Measurements from ENCODE around the gene NPPA.

NPPA gene

DNA sequence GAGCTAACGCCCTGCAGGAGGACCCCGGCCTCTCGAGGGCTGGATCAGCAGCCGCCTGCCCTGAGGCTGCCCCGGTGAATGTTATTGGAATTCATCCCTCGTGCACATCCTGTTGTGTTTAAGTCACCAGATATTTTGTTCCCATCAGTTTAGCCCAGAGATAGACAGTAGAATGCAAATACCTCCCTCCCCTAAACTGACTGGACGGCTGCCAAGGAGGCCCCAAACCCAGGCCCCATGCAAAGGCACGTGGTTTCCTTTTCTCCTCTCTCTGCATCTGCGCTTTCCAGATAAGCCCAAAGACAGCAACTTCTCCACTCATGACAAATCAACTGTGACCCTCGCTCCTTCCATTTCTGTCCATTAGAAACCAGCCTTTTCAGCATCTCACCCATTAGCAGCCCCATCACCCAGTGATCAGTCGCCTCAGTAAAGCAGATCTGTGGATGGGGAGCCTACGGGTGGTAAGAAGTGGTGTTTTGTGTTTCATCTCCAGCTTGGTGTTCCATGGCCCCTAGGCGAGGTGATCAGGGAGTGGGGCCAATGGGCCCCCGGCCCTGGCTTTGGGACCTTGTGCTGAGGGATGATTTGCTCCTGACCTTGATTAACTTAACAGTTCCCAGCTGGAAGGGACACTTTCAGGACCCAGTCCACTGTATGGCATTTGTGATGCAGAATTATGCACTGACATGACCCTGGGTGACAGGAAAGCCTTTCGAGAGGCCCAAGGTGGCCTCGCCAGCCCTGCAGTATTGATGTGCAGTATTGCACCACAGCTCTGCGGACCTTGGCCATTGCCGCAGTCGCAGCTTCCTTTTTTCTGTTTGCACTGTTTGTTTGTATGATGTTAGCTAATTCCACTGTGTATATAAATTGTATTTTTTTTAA lies 5.2 kb downstream of the NPPA start:
- no peak for DNase-seq (ENCODE audit: low read depth)

- no peak for DNase-seq (ENCODE audit: low read depth)
These were observed 6.1 kb downstream of the NPPA start for GRCh38 chr1:11841245-11842153.

DNA sequence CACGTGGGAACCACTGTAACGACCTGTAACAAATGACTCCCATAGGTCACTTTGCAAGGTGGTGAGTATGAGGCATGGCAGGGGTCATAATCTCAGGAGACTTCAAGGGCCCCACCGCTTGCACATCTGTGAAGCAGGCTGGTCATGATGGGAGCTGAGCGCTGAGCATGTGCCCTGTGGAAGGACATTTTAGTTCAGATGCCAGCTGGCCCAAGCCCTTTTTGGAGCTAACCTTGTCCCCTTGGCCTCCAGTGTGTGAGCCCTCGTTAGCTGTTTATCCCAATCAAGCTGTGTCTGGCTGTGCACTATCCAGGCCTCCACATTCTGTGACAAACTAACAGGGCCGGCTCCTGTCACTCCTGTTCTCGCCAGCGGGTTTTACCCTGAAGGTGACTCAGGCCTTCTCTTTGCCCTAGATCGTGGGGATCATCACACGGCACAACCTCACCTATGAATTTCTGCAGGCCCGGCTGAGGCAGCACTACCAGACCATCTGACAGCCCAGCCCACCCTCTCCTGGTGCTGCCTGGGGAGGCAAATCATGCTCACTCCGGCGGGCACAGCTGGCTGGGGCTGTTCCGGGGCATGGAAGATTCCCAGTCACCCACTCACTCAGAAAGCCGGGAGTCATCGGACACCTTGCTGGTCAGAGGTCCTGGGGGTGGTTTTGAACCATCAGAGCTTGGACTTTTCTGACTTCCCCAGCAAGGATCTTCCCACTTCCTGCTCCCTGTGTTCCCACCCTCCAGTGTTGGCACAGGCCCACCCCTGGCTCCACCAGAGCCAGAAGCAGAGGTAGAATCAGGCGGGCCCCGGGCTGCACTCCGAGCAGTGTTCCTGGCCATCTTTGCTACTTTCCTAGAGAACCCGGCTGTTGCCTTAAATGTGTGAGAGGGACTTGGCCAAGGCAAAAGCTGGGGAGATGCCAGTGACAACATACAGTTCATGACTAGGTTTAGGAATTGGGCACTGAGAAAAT lies 7.6 kb downstream of the NPPA start:
- DNase-seq (ENCODE audit: low read depth): no peak

DNA sequence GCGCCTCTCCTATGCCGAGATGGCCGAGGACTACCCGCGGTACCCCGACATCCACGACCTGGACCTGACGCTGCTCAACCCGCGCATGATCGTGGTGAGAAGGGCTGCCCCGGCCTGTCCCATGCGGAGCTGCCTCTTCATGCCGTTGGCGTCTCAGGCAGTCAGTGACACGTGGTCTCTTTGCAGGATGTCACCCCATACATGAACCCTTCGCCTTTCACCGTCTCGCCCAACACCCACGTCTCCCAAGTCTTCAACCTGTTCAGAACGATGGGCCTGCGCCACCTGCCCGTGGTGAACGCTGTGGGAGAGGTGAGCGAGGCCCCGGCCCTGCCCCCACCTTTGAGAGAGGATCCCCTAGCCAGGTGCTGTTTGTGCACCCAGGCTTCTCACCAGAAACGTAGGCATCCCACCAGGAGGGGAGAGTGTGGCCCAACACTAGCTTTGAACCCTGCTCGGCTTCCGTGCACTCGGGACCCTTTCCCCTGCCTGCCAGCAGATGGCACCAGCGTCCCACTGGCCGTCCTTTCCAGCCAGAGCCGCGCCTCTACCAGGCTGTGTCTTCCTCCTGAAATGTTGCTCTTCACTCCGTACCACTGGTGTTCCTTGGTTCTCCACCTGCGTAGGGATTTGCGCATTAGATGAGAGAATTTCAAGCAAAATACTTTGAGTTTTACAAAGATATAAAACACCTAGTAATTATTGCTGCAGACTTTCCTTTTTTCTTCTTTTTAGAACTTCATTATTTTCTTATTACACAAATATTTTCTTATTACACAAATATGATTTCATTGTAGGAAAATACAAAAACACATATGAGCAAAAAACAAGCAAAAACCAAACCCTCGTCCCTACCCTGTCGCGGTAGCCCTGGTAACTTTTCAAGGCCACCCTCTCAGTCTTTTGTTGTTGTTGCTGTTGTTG lies 9.0 kb downstream of the NPPA start:
- DNase-seq (ENCODE audit: low read depth): peak; percentile 54

DNA sequence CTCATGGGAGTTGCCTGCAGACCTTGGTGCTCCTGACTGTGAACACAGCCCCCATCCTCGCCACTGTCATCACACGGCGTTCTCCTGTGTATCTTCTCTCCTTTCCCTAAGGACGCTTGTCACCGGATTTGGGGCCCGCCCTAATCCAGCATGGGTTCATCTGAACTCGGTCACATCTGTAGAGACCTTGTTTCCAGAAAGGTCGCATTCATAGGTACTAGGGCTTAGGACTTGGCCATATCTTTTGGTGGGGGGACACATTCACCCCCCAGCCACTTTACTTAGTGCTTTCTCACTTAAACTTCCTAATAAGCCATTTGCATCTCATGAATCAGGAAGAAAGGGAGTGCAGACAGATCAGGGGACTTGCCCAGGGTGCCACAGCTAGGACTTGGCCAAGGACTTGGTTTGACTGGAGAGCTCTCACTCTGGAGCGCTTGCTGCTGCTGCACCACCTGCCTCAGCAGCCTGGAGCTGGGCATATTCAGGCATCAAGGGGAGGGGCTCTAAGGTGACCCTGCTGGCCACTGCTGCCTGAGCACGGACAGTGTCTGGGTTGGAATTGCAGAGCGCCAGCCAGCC lies 9.7 kb downstream of the NPPA start:
- no peak for DNase-seq (ENCODE audit: low read depth)

DNA sequence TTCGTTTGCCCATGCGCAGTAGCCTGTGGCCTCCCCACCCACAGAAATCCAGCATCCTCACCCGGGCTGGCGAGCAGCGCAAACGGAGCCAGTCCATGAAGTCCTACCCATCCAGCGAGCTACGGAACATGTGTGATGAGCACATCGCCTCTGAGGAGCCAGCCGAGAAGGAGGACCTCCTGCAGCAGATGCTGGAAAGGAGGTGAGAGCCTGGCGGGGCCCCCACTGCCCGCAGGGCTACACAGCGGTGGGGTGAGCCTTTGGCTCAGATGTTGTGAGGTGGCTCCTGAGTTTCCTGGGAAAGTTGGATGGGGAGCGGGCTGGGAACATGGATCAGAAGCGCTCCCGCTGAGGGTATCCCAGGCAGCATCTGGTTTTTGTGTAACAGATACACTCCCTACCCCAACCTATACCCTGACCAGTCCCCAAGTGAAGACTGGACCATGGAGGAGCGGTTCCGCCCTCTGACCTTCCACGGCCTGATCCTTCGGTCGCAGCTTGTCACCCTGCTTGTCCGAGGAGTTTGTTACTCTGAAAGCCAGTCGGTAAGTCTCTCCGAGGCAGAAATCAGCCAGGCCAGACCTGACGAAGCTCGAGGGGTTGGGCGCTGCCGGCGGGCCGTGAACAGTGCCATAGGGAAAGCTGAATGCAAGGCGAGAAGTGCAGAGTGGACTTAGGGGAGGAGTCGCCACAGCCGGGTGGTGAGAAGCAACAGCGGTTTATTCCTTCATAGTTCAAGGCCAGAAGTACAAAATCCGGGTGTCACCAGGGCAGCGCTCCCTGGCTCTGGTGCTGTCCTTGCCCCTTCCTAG lies 10.4 kb downstream of the NPPA start:
- DNase-seq (ENCODE audit: low read depth): no peak

- DNase-seq (ENCODE audit: low read depth): no peak
These were observed 11.9 kb downstream of the NPPA start for GRCh38 chr1:11835441-11836225.

GRCh38 chr1:11833900-11834299 lies 13.7 kb downstream of the NPPA start:
- no peak for DNase-seq (ENCODE audit: low read depth)

DNA sequence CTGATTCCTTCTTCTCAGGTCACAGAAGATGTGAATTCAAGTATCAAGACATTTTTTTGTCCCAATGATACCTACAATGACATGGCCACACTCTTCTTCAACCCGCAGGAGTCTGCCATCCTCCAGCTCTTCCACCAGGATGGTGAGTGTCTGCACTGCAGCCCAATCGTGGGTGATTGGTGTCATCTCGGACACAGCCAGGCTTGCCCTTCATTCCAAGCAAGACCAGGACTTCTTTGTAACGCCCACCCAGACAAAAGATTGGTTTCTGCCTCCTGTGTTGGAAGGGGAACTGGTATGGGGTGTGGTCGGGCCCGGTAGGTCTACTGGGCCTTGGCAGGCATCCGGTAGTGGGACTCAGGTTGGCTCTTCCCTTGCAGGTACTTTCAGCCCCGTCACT lies 14.1 kb downstream of the NPPA start:
- DNase-seq (ENCODE audit: low read depth): no peak

GRCh38 chr1:11831945-11832725 lies 15.4 kb downstream of the NPPA start:
- no peak for DNase-seq (ENCODE audit: low read depth)

GRCh38 chr1:11828511-11828910 lies 19.1 kb downstream of the NPPA start:
- DNase-seq (ENCODE audit: low read depth): no peak

DNA sequence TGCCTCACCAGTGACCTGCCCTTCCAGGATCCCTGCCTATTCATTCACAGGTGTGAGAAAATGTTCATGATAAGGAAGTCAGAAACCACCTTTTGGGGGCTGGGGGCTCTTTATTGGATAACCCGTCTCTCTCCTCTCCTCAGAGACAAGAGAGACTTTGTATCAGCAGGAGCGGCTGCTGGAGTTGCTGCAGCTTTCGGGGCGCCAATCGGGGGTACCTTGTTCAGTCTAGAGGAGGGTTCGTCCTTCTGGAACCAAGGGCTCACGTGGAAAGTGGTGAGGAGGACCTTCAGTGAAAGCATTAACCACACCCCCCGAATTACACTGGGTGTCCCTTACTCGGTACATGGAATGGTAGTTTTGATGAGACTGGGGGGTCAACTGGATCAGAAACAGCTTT lies 20.6 kb downstream of the NPPA start:
- DNase-seq (ENCODE audit: low read depth): no peak

- no peak for DNase-seq (ENCODE audit: low read depth)
These were observed 22.5 kb downstream of the NPPA start for GRCh38 chr1:11825131-11825530.

GRCh38 chr1:11823366-11824137 lies 24.0 kb downstream of the NPPA start:
- no peak for DNase-seq (ENCODE audit: low read depth)

DNA sequence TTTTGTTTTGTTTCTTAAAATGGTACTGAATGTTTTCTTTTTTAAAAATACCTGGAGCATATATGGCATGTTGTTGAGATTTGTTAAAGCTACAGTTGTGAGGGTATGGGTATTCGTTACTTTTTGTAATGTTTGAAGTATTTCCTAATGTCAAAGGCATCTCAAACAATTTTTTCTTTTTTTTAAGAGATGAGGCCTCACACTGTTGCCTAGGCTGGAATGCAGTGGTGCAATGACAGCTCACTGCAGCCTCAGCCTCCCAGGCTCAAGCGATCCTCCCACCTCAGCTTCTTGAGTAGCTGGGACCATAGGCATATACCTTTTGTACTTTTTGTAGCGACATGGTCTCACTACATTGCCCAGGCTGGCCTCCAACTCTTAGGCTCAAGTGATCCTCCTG lies 25.5 kb downstream of the NPPA start:
- no peak for DNase-seq (ENCODE audit: low read depth)

DNA sequence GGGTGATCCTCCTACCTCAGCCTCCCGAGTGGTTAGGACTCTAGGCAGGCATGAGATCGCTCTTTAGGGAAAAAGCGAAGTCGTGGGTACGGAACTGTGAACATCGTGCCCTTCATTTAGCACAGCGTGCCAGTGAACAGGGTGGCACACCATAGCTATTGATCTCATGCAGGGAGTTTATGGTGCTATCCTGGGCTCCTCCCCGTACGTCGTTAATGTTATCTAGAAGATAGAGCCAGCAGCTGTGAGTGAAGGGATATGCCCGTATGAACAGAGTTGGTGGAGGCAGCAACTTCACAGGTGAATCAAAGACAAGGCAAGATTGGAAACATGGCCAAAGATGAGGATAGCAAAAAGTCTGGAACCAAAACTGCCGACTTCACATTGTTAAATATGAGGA lies 30.4 kb downstream of the NPPA start:
- DNase-seq (ENCODE audit: low read depth): no peak

GRCh38 chr1:11813021-11813420 lies 34.6 kb downstream of the NPPA start:
- no peak for DNase-seq (ENCODE audit: low read depth)

All from activated T-cell treated with anti-CD3 and anti-CD28 coated beads for 24 hours (primary cell).